Pancreas (tissue), 10 donors: ENCODE results near the gene MYLK. TPM values are rescaled to one million over a fixed set of nuclear protein-coding genes. Genes with fewer than 3 reads are reported as not detected.
"Not testable (repeated sequence)": the region's sequence is repeated elsewhere in the genome, so short reads cannot be mapped to it uniquely, and the experiment has no call there.

ENCODE experiments used
- ATAC-seq, 4 donors: fragments of 200-7000 bp; cut with Tn5 transposase; one replicate each; pipeline versions ENCODE4 v1.8.0 to v1.9.1; 2020; ENCODE audit warnings: mild to moderate bottlenecking in 4 of 4, moderate library complexity in 4 of 4
- DNase-seq, 6 donors: peaks; one replicate each; pipeline ENCODE4 v3.0.0-alpha.2; 2020
- FAIRE-seq: peaks from 2 replicates; lab custom pipeline; 2012; peaks lifted over from hg19 to GRCh38; lab: Jason Lieb, UNC
- H3K27ac ChIP-seq, 4 donors: fragments of 200-600 bp; sonication (generic); 1 replicate in 3 of 4; 2 replicates in 1 of 4; pipeline versions ENCODE4 v1.5.0 to v1.8.0; 2020
- H3K27me3 ChIP-seq, 4 donors: fragments of 200-600 bp; one replicate each; pipeline ENCODE4 v1.8.0; 2021
- H3K36me3 ChIP-seq, 3 donors: fragments of 200-600 bp; sonication (generic) in 1 of 3; one replicate each; pipeline versions ENCODE4 v1.5.0 to v1.8.0; 2020 to 2021
- H3K4me1 ChIP-seq, 3 donors: fragments of 200-600 bp; one replicate each; pipeline ENCODE4 v1.8.0; 2021
- H3K4me3 ChIP-seq, 4 donors: fragments of 200-600 bp; sonication (generic) in 2 of 4; one replicate each; pipeline versions ENCODE4 v1.5.0 to v1.8.0; 2020 to 2021
- H3K9me3 ChIP-seq, 4 donors: fragments of 200-600 bp; one replicate each; pipeline ENCODE4 v1.8.0; 2021
- CTCF ChIP-seq, 4 donors: fragments of 200-600 bp; sonication (generic) in 3 of 4; IDR thresholded peaks; one replicate each; pipeline versions ENCODE4 v1.5.0 to v1.8.0; 2021; ENCODE audit warnings: antibody characterized with exemption in 4 of 4
- WGBS, 2 donors: extraction: QIAGEN DNeasy Blood & Tissue Kit; methylation state at CpG; one replicate each; pipeline ENCODE4 v1.1.7; 2013; 5-methylcytosine and 5-hydroxymethylcytosine counted together
- intact Hi-C, 3 donors: fragments of 100-400 bp; cut with DNase I; formaldehyde crosslinking; loops; one replicate each; pipeline versions ENCODE4 v1.11.1 to v1.14.2; 2022
- polyA plus RNA-seq, 2 donors: library from polyadenylated mRNA; stranded (reverse); fragments of 200-250 nt; gene quantifications; one replicate each; pipeline ENCODE4 v1.2.3, GENCODE V29; 2013
- total RNA-seq, 6 donors: library from RNA; stranded (reverse); fragmentation: NEBNext Ultra II Directional in 4 of 6; extraction: Animal tissue kit (Norgen Biotek cat#: 25700) in 4 of 6; gene quantifications; one replicate each; pipeline versions ENCODE4 v1.2.1 to v1.2.4, GENCODE V29; 2021 to 2023
- donor health status: healthy with polysubstance abuse.
- donor health status: DM: no; HTN: no; CAD: no; lungs with moderate emphysema.
- donor health status: DM: no; HTN: no; CAD: no.
- donor health status: control.
- donor health status: control.
- donor health status: Bipolar disorder and iron deficiency.
- donor health status: DM: yes; HTN: yes; CAD: no.
- donor health status: DM: no; HTN: no; CAD: no.
- donor health status: DM: no; HTN: no; CAD: no.
- donor health status: DM: yes; HTN: yes; CAD: no.

MYLK gene
- total and polyA plus RNA-seq, 8 donors, result 3.1 to 12.0 (median 6.7) TPM

- TF ChIP-seq CTCF (IDR thresholded peaks at IDR 0.05), result no peak
- ATAC-seq, result no peak
Measured at GRCh38 chr3:123899300-123899865, 15.3 kb upstream of the MYLK start.

GRCh38 chr3:123893012-123893411, 8.9 kb upstream of the MYLK start:
- no peak for TF ChIP-seq CTCF (IDR thresholded peaks at IDR 0.05)
- 69 to 87% methylated on average over 1 of the region's 1 CpG for WGBS, 2 donors
- Histone ChIP-seq H3K4me1 (no peaks in the 10 kb centered on the region), H3K36me3 (no peaks in the 10 kb centered on the region), H3K27ac (no peak overlapping the region), H3K27me3 (no peaks in the 10 kb centered on the region), H3K4me3 (no peak overlapping the region), H3K9me3 (no peaks in the 10 kb centered on the region)
- ATAC-seq, result no peak
- intact Hi-C loops, result no loop called here
- no peak for FAIRE-seq
- DNase-seq, result no peak

More at GRCh38 chr3:123899300-123899865, 15.3 kb upstream of the MYLK start:
- 79 to 82% methylated on average over 5 of the region's 5 CpGs for WGBS, 2 donors
- no peaks in the 10 kb centered on the region for H3K9me3 ChIP-seq
- H3K27ac ChIP-seq, result no peak overlapping the region
- no peaks in the 10 kb centered on the region for H3K4me1 ChIP-seq
- intact Hi-C loops, result no loop called here
- no peaks in the 10 kb centered on the region for H3K36me3 ChIP-seq
- H3K27me3 ChIP-seq, result no peaks in the 10 kb centered on the region
- DNase-seq, result no peak
- FAIRE-seq, result no peak
- no peak overlapping the region for H3K4me3 ChIP-seq

GRCh38 chr3:123892195-123892594, 8.1 kb upstream of the MYLK start:
- Histone ChIP-seq H3K4me3 (no peak overlapping the region), H3K27me3 (no peaks in the 10 kb centered on the region), H3K27ac (no peak overlapping the region), H3K9me3 (no peaks in the 10 kb centered on the region), H3K4me1 (no peaks in the 10 kb centered on the region), H3K36me3 (no peaks in the 10 kb centered on the region)
- ATAC-seq, result no peak
- 0 to 49% methylated on average over 1 of the region's 1 CpG for WGBS, 2 donors
- TF ChIP-seq CTCF (IDR thresholded peaks at IDR 0.05), result no peak
- intact Hi-C loops, result no loop called here
- FAIRE-seq, result no peak
- DNase-seq, result no peak

GRCh38 chr3:123890991-123891390, 6.9 kb upstream of the MYLK start:
- intact Hi-C loops, H3K4me3 ChIP-seq, H3K27ac ChIP-seq, DNase-seq, H3K27me3 ChIP-seq, FAIRE-seq, H3K36me3 ChIP-seq, H3K4me1 ChIP-seq, H3K9me3 ChIP-seq, ATAC-seq: not testable (repeated sequence)
- WGBS, 2 donors, result 56 to 62% methylated on average over 1 of the region's 1 CpG

GRCh38 chr3:123890162-123890561, 6.0 kb upstream of the MYLK start:
- DNase-seq, H3K36me3 ChIP-seq, ATAC-seq, H3K4me3 ChIP-seq, intact Hi-C loops, H3K4me1 ChIP-seq, H3K27me3 ChIP-seq, H3K27ac ChIP-seq, FAIRE-seq, H3K9me3 ChIP-seq: not testable (repeated sequence)
- WGBS, 2 donors, result 79 to 91% methylated on average over 3 of the region's 3 CpGs

- Histone ChIP-seq H3K9me3 (no peaks in the 10 kb centered on the region), H3K27ac (no peak overlapping the region), H3K4me3 (no peak overlapping the region), H3K4me1 (peaks cover 0 to 4% (median 3%) of the 10 kb centered on the region in 3 donors), H3K36me3 (no peaks in the 10 kb centered on the region), H3K27me3 (no peaks in the 10 kb centered on the region)
- intact Hi-C loops, result no loop called here
- no peak for TF ChIP-seq CTCF (IDR thresholded peaks at IDR 0.05)
- ATAC-seq (no peak), FAIRE-seq (no peak), DNase-seq (no peak)
Measured at GRCh38 chr3:123884993-123885392, 861 bp upstream of the MYLK start.
